ENCODE measurements around the gene TXNDC12. TPM values are rescaled to one million over a fixed set of nuclear protein-coding genes. Genes with fewer than 3 reads are reported as not detected.

TXNDC12 gene
- total RNA-seq (2022; extraction: Qiagen RNA extraction): 35.3 to 44.1 TPM (median 40.0 TPM) in 5 replicates

DNA sequence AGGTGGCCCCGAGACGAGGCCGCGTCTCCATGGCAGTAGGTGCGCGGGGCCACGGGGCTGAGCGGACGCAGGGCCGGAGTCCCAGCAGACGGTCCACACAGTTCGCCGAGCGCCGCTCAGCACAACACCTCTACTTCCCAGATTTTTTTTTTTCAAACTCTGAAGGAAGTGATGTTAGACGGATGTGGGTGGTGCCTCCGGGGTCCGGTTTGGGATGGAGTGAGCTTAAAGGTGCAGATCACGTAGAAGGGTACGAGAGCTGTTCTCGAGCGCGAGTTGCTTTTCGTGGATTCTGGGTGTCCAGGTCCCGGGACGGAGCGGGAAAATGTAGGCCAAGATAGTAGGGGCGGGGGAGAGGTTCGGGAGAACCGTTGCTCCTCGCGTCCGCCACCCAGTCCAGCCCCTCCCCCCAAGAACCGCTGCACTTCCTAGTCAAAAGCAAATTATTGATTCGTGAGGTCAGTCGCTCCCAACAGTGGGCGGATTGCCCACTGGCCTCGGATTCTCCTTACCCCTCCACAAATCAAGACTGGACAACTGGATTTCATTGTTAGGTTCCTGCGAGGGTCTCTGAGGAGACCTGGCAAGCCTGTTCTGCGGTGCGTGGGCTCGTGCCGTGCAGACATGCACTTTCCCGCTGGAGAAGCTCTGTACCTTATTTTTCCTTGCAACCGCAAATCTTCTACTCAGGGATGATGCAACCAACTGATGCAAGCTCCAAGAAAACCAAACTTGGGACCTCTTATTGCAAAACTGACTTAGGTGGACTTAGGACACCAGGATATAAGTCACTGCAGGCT, at the start of gene TXNDC12:
Gene TXNDC12, minus strand, starts transcription at position 126 of the 800 bp plus-strand sequence. Its CDS starts 95 bp downstream, at position 31.

DNA sequence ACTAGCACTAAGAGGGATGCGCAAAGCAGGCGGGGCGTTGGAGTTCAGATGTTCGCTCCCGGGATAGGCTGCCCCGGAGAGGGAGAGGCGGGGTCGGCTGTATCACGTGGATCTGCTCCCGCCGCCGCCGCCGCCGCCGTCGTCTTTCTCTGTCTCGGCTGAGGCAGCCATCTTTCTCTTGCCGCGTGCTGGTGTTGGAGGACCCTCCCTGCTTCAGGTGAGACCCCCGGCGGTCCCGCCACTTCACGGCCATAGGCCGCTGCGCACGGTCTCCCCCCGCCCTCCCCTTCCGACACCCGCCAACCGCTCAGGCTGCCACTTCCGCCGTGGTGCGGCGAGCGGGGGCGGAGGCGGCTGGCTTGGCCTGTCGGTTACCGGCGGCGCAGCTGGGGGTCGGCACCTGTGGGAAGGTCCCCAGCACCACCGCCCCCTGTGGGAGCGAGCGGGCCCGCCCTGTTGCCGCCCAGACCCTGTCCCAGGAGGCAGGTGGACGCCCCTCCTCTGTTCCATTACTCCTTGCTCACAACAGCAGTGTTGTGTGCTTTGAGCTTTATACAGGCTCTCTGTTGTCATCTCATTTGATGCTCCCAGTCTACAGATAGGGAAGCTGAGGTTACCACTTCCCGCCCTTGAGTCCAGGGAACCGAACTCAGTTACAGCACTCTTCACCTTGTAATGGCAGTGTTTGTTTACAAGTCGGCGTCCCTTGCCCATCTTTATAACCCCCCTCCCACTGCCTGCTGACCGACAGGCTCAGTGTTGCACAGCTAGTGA, 1.4 kb upstream of the TXNDC12 start, which contains the start of gene BTF3L4:
Gene BTF3L4, plus strand, starts transcription at position 133 of the 774 bp plus-strand sequence. CDS start 3,553 bp downstream, outside the sequence.

DNA sequence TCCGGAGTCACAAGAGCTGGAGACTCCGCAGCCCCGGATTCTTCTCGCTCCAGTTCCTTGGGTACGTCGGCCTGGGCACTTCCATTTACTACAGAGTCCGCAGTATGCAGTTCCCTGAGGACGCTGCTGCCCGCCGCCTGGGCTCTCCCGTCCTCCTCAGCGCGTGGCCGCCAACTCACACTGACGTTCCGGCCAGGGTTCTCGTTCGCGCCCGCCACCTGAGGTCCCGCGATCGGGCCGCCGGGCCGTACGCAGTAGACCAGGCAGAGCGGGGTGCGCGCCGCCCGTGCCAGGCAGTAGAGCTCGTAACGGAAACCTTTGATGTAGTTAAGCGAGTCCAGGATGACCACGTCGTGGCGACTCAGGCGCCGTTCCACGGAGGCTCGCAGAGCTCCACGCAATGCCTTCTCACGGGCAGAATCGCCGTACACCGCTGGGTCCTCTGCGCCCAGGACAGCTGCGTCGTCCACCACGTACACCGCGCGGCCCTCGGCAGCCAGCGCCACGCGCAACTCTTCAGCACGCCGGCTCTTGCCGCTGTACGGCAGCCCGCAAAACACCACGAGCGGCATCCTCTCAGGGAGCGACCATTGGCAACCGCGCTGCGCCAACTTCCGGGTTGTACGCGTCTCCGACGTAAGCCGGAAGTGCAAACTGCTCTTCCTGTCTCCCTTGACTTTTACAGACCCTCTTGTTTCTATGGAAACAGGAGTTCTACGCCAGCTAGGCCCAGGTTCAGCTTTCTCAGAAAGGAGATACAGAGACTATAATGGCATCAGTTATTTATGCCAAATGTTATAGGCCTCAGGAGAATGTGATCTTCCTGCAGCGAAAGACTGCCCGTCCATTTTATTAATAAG, 21.6 kb downstream of the TXNDC12 start, which contains the start of gene KTI12:
Gene KTI12, minus strand, starts transcription at position 621 of the 860 bp plus-strand sequence. Its CDS starts 49 bp downstream, at position 572.

DNA sequence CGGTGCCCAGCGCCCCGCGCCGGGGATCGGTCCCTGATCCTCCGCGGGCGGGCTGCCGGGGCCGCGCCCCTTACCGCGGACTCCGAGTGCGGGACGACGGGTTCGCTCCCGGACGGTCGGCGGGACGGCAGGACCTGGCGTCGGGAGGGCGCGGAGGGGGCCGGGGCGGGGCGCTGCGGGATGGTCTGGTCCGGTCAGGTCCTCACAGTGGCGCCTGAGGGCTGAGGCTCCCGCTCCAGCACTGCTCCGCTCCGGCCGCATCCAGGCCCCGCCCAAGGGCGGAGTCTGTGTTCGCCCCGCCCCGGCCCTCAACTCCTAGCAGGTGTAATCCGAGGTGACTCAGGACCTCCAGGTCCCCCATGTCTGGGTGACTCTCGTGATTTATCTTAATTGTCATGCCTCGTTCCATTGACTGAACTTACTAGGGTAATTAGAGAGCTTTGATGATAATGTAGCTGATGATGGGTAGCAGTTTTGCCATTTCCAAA, 64.5 kb downstream of the TXNDC12 start, which contains the start of gene RAB3B:
Gene RAB3B, minus strand, starts transcription at position 223 of the 488 bp plus-strand sequence. CDS start 13,583 bp downstream, outside the sequence.

Other genes with a start within 250 kb of the TXNDC12 start
- gene NRDC, start 176.5 kb downstream of the TXNDC12 start, total RNA-seq (2022; extraction: Qiagen RNA extraction): 73.6 to 78.1 TPM (median 75.0 TPM) in 5 replicates
- gene RAB3B, start 64.5 kb downstream of the TXNDC12 start, total RNA-seq (2022; extraction: Qiagen RNA extraction): 5.1 to 9.9 TPM (median 6.0 TPM) in 5 replicates
- 16.0 to 19.4 TPM (median 16.8 TPM) in 5 replicates for gene KTI12, start 21.4 kb downstream of the TXNDC12 start, total RNA-seq (2022; extraction: Qiagen RNA extraction)
- gene BTF3L4, start 1.1 kb upstream of the TXNDC12 start, total RNA-seq (2022; extraction: Qiagen RNA extraction): 28.5 to 42.5 TPM (median 31.7 TPM) in 5 replicates
- 6.9 to 9.0 TPM (median 7.1 TPM) in 5 replicates for gene ZFYVE9, start 86.9 kb upstream of the TXNDC12 start, total RNA-seq (2022; extraction: Qiagen RNA extraction)

All from A549 treated with CORT108297 at 1 μM for 4 hours (cell line).